ENCODE results near the gene MAIP1. TPM values are rescaled to one million over a fixed set of nuclear protein-coding genes. Genes with fewer than 3 reads are reported as not detected.

MAIP1 gene
- total RNA-seq, 1 experiment from 2014 or later: 23.5 TPM

DNA sequence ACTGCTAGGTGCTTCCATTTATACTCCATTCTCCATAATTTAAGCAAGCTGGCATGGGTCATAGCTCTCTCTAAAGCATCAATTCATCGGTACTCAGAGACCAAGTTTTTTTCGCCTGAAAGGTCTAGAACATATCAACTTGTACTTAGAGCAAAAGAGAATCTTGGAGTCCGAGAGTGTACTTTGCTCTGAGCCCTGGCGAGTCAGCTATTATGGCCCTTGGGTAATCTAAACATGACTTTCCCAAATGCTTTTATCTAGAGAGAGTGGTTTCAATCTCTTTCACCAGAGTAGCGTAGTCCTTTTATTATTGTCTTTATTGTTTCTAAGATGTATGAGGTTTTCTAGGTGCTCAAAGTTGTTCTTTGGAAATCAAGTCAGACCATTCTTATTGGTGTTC, 34.4 kb downstream of the MAIP1 start:
- Histone ChIP-seq H3K9me3 (ENCODE audit: insufficient read depth, low read depth) (no peaks in the 10 kb centered on the region), H3K9me2 (ENCODE audit: insufficient read depth) (peaks cover 4% of the 10 kb centered on the region; the same call in 1 of the 2 replicates), H3K27ac (no peak overlapping the region), H3K4me2 (no peak overlapping the region), H3K4me1 (replicated peaks; ENCODE audit: insufficient read depth) (no peaks in the 10 kb centered on the region), H3K36me3 (ENCODE audit: low read depth) (no peaks in the 10 kb centered on the region), H3F3A (ENCODE audit: insufficient read depth, low read depth) (no peaks in the 10 kb centered on the region), H2AFZ (no peak overlapping the region), H3K79me2 (ENCODE audit: low read depth) (no peaks in the 10 kb centered on the region), H3K4me3 (no peak overlapping the region), H4K20me1 (ENCODE audit: insufficient read depth) (no peaks in the 10 kb centered on the region), H3K27me3 (ENCODE audit: insufficient read depth, low read depth) (no peaks in the 10 kb centered on the region)
- intact Hi-C loops (cut with micrococcal nuclease; ENCODE audit: unreplicated experiment): no loop called here
- no peak for TF ChIP-seq EZH2 (IDR thresholded peaks at IDR 0.05; ENCODE audit: low read depth)
- TF ChIP-seq, protein P1, sequence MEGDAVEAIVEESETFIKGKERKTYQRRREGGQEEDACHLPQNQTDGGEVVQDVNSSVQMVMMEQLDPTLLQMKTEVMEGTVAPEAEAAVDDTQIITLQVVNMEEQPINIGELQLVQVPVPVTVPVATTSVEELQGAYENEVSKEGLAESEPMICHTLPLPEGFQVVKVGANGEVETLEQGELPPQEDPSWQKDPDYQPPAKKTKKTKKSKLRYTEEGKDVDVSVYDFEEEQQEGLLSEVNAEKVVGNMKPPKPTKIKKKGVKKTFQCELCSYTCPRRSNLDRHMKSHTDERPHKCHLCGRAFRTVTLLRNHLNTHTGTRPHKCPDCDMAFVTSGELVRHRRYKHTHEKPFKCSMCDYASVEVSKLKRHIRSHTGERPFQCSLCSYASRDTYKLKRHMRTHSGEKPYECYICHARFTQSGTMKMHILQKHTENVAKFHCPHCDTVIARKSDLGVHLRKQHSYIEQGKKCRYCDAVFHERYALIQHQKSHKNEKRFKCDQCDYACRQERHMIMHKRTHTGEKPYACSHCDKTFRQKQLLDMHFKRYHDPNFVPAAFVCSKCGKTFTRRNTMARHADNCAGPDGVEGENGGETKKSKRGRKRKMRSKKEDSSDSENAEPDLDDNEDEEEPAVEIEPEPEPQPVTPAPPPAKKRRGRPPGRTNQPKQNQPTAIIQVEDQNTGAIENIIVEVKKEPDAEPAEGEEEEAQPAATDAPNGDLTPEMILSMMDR (conservative IDR thresholded peaks at IDR 0.05): no peak
- CTCF ChIA-PET: no interaction called here
- POLR2A ChIA-PET (ENCODE audit: unreplicated experiment): no interaction called here
- DNase-seq: no peak
- BruUV-seq (replicated peaks): no TSS peak

DNA sequence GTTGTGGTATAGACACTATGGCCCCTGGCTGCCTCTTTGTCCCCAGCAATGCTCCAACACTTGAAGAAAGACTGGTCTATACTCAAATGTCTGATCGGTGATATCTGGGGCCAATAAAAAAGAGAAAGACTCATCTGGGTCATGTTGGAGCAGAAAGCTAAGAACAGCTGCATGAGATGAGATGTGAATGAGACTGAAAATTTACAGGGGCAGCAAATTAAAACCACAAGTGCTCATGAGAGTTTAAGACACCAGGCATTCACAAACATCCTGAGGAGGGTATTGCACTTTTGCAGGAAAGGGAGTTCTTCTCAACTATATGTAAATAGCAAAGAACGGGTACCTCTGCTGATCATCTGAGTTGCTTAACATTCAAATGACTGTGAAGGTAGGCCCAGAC, 36.3 kb downstream of the MAIP1 start:
- H2AFZ ChIP-seq: no peak overlapping the region
- H3K9me3 ChIP-seq (ENCODE audit: insufficient read depth, low read depth): no peaks in the 10 kb centered on the region
- no peaks in the 10 kb centered on the region for H3F3A ChIP-seq (ENCODE audit: insufficient read depth, low read depth)
- H3K4me2 ChIP-seq: no peak overlapping the region
- BruUV-seq (replicated peaks): no TSS peak
- H3K36me3 ChIP-seq (ENCODE audit: low read depth): no peaks in the 10 kb centered on the region
- ChIA-PET POLR2A (ENCODE audit: unreplicated experiment) (no interaction called here), CTCF (no interaction called here)
- no peak overlapping the region for H3K4me3 ChIP-seq
- H3K79me2 ChIP-seq (ENCODE audit: low read depth): no peaks in the 10 kb centered on the region
- no peaks in the 10 kb centered on the region for H3K9me2 ChIP-seq (ENCODE audit: insufficient read depth)
- intact Hi-C loops (cut with micrococcal nuclease; ENCODE audit: unreplicated experiment): no loop called here
- H3K4me1 ChIP-seq (replicated peaks; ENCODE audit: insufficient read depth): no peaks in the 10 kb centered on the region
- no peaks in the 10 kb centered on the region for H4K20me1 ChIP-seq (ENCODE audit: insufficient read depth)
- H3K27me3 ChIP-seq (ENCODE audit: insufficient read depth, low read depth): no peaks in the 10 kb centered on the region
- TF ChIP-seq, protein P1 (conservative IDR thresholded peaks at IDR 0.05): no peak
- TF ChIP-seq EZH2 (IDR thresholded peaks at IDR 0.05; ENCODE audit: low read depth): no peak
- no peak overlapping the region for H3K27ac ChIP-seq
- no peak for DNase-seq

DNA sequence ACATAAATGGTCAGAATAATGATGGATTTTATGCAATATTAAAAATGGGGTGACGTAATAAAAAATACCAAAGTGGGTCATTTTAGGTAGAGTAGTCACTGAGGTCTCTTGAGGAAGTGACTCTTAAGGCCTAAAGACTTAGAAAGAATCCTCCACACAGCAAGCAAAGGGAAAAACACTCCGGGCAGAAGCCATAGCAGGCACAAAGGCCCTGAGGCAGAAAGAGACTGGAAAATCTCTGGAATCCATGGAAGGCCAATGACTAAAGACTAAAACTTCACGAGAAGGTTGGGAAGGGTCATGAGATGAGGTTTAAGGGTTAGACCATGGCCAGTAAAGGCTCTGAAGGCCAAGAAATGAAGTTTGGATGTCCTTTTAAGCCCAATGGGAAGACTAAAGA, 36.9 kb downstream of the MAIP1 start:
- TF ChIP-seq, protein P1 (conservative IDR thresholded peaks at IDR 0.05): no peak
- TF ChIP-seq EZH2 (IDR thresholded peaks at IDR 0.05; ENCODE audit: low read depth): no peak
- no peak overlapping the region for H3K4me3 ChIP-seq
- H3K4me2 ChIP-seq: no peak overlapping the region
- CTCF ChIA-PET: no interaction called here
- H3F3A ChIP-seq (ENCODE audit: insufficient read depth, low read depth): no peaks in the 10 kb centered on the region
- H3K79me2 ChIP-seq (ENCODE audit: low read depth): no peaks in the 10 kb centered on the region
- H3K27ac ChIP-seq: no peak overlapping the region
- no peaks in the 10 kb centered on the region for H4K20me1 ChIP-seq (ENCODE audit: insufficient read depth)
- H2AFZ ChIP-seq: no peak overlapping the region
- H3K9me3 ChIP-seq (ENCODE audit: insufficient read depth, low read depth): no peaks in the 10 kb centered on the region
- intact Hi-C loops (cut with micrococcal nuclease; ENCODE audit: unreplicated experiment): no loop called here
- H3K36me3 ChIP-seq (ENCODE audit: low read depth): no peaks in the 10 kb centered on the region
- H3K27me3 ChIP-seq (ENCODE audit: insufficient read depth, low read depth): no peaks in the 10 kb centered on the region
- H3K9me2 ChIP-seq (ENCODE audit: insufficient read depth): no peaks in the 10 kb centered on the region
- no peaks in the 10 kb centered on the region for H3K4me1 ChIP-seq (replicated peaks; ENCODE audit: insufficient read depth)
- DNase-seq: no peak
- BruUV-seq (replicated peaks): no TSS peak
- POLR2A ChIA-PET (ENCODE audit: unreplicated experiment): no interaction called here

All from PC-9 (cell line).